ENCODE results near the gene FBXO7. TPM values are rescaled to one million over a fixed set of nuclear protein-coding genes. Genes with fewer than 3 reads are reported as not detected.
A peak's percentile ranks its signal among the peaks of the same experiment; 100 is the strongest.

The FBXO7 gene
- total and polyA plus RNA-seq, 2 of the 4 experiments (the other 2 are of a cell fraction), result 71.5 TPM

- TF ChIP-seq RCOR1 (IDR thresholded peaks at IDR 0.05; ENCODE audit: insufficient replicate concordance, low read length), result no peak
Observed at GRCh38 chr22:32539631-32540421, 65.2 kb downstream of the FBXO7 start (continued).

GRCh38 chr22:32541481-32541880 is 66.9 kb downstream of the FBXO7 start:
- Histone ChIP-seq H2AFZ (replicated peaks; ENCODE audit: low read length, poor library complexity) (no peak overlapping the region), H3K56ac (ENCODE audit: extremely low read depth, insufficient read depth, low read length) (no peak overlapping the region), H3K23ac (ENCODE audit: low read depth, low read length) (no peak overlapping the region), H3K79me1 (ENCODE audit: low read depth in 1 of 2, low read length in 2 of 2) (no peaks in the 10 kb centered on the region), H3K9me1 (ENCODE audit: insufficient read depth, low read length) (peaks cover 13% of the 10 kb centered on the region), H2BK120ac (ENCODE audit: low read depth, low read length) (no peak overlapping the region), H3K18ac (ENCODE audit: low read depth, low read length) (no peak overlapping the region), H2BK20ac (ENCODE audit: low read depth, low read length) (no peak overlapping the region), H4K5ac (ENCODE audit: low read depth, low read length) (no peak overlapping the region), H3K9ac (ENCODE audit: low read depth, low read length) (no peak overlapping the region), H3K27ac (ENCODE audit: insufficient read depth, low read length) (no peak overlapping the region), H4K20me1 (ENCODE audit: insufficient read depth, low read length) (no peaks in the 10 kb centered on the region), H2AK5ac (ENCODE audit: low read depth, low read length) (peak overlapping the region; percentile 16; the same call in 1 of the 2 replicates), H4K91ac (ENCODE audit: insufficient read depth, low read depth, low read length) (no peak overlapping the region; the same call in 1 of the 2 replicates), H3K4me3 (ENCODE audit: insufficient read depth, low read depth, low read length) (no peak overlapping the region), H3K4me2 (ENCODE audit: low read depth, low read length) (no peak overlapping the region), H3K4ac (ENCODE audit: low read depth, low read length) (peak overlapping the region; percentile 17; the same call in 1 of the 2 replicates), H3K9me3 (ENCODE audit: control insufficient read depth, insufficient read depth, low read length) (peaks cover 3% of the 10 kb centered on the region; the same call in 1 of the 2 replicates), H2BK5ac (ENCODE audit: low read depth, low read length, poor library complexity, severe bottlenecking) (no peak overlapping the region), H3K4me1 (ENCODE audit: control insufficient read depth, insufficient read depth, low read length) (peaks cover 17% of the 10 kb centered on the region), H2AK9ac (replicated peaks; ENCODE audit: low read depth, low read length, poor library complexity) (no peak overlapping the region), H3K27me3 (ENCODE audit: control insufficient read depth, insufficient read depth, low read length) (0 out of 2 replicates have a peak, but pooled peaks cover 4% of the 10 kb centered on the region), H4K8ac (ENCODE audit: low read depth in 2 of 2, low read length in 2 of 2) (no peak overlapping the region), H3K14ac (replicated peaks; ENCODE audit: low read depth, low read length) (no peak overlapping the region), H2BK15ac (ENCODE audit: low read depth, low read length) (peak overlapping the region; percentile 27; the same call in 1 of the 3 replicates), H3K36me3 (ENCODE audit: control insufficient read depth, insufficient read depth, low read length) (no peaks in the 10 kb centered on the region)
- BruUV-seq (replicated peaks), result no TSS peak
- ATAC-seq (ENCODE audit: low read depth) (no peak), DNase-seq (no peak)
- TF ChIP-seq POLR2A (IDR thresholded peaks at IDR 0.05; ENCODE audit: low read depth, low read length), result no peak
- no peak for TF ChIP-seq FOS (IDR thresholded peaks at IDR 0.05; ENCODE audit: low read depth, low read length)
- TF ChIP-seq ELK1 (IDR thresholded peaks at IDR 0.05; ENCODE audit: borderline replicate concordance, low read depth, low read length), result no peak
- no peak for TF ChIP-seq MXI1 (IDR thresholded peaks at IDR 0.05; ENCODE audit: borderline replicate concordance, low read depth, low read length)
- TF ChIP-seq CHD1 (IDR thresholded peaks at IDR 0.05; ENCODE audit: low read depth, low read length), result no peak
- no peak for TF ChIP-seq BHLHE40 (IDR thresholded peaks at IDR 0.05; ENCODE audit: low read depth, low read length)
- no peak for TF ChIP-seq NFE2L2 (IDR thresholded peaks at IDR 0.05; ENCODE audit: low read depth, low read length)
- TF ChIP-seq CTCF (conservative IDR thresholded peaks at IDR 0.05; ENCODE audit: low read depth, low read length), result no peak
- TF ChIP-seq RAD21 (IDR thresholded peaks at IDR 0.05; ENCODE audit: low read length), result no peak
- TF ChIP-seq RFX5 (IDR thresholded peaks at IDR 0.05; ENCODE audit: low read depth, low read length), result no peak
- no peak for TF ChIP-seq MAZ (IDR thresholded peaks at IDR 0.05; ENCODE audit: borderline replicate concordance, low read depth, low read length)
- no peak for TF ChIP-seq MAFK (IDR thresholded peaks at IDR 0.05; ENCODE audit: low read depth, low read length)
- no peak for TF ChIP-seq RCOR1 (IDR thresholded peaks at IDR 0.05; ENCODE audit: insufficient replicate concordance, low read length)
- intact Hi-C loops (cut with micrococcal nuclease), result no loop called here
- dilution Hi-C loops (cut with HindIII; ENCODE audit: low sequenced_read_pairs, unreplicated experiment), result no loop called here
- CTCF ChIA-PET, result no interaction called here
- WGBS, 2 experiments (ENCODE audit: extremely low coverage in 2 of 2, insufficient read length in 1 of 2), result 100% methylated on average over 1 of the region's 13 CpGs; no CpG with 5 or more reads in 1 of the 2 experiments
- POLR2A ChIA-PET (ENCODE audit: unreplicated experiment), result no interaction called here
- in situ Hi-C loops (cut with MboI; ENCODE audit: low sequenced_read_pairs), result no loop called here
